NCI-H460 (cell line): Measurements from ENCODE around the gene RAB3C. TPM values are rescaled to one million over a fixed set of nuclear protein-coding genes. Genes with fewer than 3 reads are reported as not detected.
"Not testable (repeated sequence)": the region's sequence is repeated elsewhere in the genome, so short reads cannot be mapped to it uniquely, and the experiment has no call there.

ENCODE experiments used
- DNase-seq: peaks from one replicate; pipeline ENCODE4 v3.0.0-alpha.2; 2016; ENCODE audit warnings: low read depth; ENCODE audit errors: extremely low read depth
- total RNA-seq: library from RNA; depleted of rRNA; stranded (reverse); fragments of >200 nt; shearing (Covaris generic); gene quantifications from 2 replicates; pipeline ENCODE4 v1.2.3, GENCODE V29; 2014

RAB3C gene
- total RNA-seq, 1 experiment from 2014 or later, result 35.7 TPM

DNA sequence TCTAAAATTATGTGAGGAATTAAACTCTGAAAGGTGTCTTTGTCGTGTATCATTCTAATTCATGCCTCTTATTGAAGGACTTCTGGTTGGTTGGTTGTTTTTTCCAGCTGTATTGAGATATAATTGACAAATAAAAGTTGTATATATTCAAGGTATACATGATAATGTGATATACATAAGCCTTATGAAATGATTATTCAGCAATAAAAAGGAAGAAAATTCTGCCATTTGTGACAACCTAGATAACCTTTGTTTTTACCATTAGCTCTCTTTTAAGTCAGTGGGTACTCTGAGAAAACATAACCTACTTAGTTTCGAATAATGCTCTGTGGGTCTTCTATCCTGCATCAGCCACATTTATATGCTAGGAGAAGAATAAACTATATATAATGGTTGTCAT lies 89.6 kb downstream of the RAB3C start:
- no peak for DNase-seq

GRCh38 chr5:58674070-58674469 lies 91.2 kb downstream of the RAB3C start:
- no peak for DNase-seq

- no peak for DNase-seq
Measured at GRCh38 chr5:58674711-58675110, 91.8 kb downstream of the RAB3C start.

- no peak for DNase-seq
Measured at GRCh38 chr5:58675341-58675740, 92.5 kb downstream of the RAB3C start.

DNA sequence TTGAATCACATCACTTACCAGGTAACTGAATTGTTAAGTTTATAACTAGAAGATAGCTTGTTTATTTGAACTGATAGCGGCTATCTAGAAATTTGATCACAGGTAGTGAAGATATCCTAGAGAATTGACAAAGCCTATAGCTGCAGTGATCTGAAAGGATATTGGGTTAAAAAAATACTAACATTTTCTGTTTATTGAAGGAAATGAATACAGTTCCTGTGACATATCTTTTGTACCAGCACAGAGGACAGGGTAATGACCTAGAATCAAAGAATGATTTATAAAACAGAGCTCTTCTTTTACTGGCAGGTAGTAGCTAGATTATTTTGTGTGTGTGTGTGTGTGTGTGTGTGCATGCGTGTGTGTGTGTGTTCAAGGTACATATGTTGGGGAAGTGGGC lies 94.8 kb downstream of the RAB3C start:
- DNase-seq, result no peak

- DNase-seq, result no peak
Measured at GRCh38 chr5:58680503-58680902, 97.6 kb downstream of the RAB3C start.

- DNase-seq, result no peak
Measured at GRCh38 chr5:58681943-58682342, 99.1 kb downstream of the RAB3C start.

- DNase-seq, result no peak
Measured at GRCh38 chr5:58683567-58683966, 100.7 kb downstream of the RAB3C start.

GRCh38 chr5:58687079-58687478 lies 104.2 kb downstream of the RAB3C start:
- DNase-seq, result no peak

DNA sequence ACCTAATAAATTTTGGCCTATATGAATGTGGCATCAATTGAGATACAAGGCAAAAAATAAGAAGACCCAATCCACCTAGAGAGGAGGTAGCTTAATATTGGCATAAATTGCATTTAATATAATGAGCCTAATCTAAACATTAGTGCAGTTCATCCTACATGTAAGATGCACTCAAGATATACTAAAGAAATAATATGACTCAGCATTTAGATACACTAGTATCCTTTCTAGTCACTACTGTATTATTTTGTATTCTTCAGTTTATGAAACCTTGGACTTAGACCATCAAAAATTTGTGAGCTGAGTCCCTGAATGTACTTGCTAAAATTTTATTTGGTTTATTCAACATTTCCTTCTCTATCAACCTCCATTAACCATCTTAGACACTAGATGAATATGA lies 104.7 kb downstream of the RAB3C start:
- DNase-seq, result no peak

- DNase-seq, result not testable (repeated sequence)
Measured at GRCh38 chr5:58699088-58699761, 116.3 kb downstream of the RAB3C start.

DNA sequence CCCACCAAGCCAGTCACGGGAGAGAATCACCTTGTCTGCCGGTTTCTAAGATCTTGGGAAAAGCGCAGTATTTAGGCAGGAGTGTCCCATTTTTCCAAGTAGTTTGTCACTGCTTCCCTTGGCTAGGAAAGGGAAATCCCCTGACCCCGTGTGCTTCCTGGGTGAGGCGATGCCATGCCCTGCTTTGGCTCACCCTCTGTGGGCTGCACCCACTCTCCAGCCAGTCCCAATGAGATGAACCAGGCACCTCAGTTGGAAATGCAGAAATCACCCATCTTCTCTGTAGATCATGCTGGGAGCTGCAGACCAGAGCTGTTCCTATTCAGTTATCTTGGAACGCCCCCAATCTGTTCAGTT lies 116.9 kb downstream of the RAB3C start:
- no peak for DNase-seq

- no peak for DNase-seq
Measured at GRCh38 chr5:58703925-58704555, 121.2 kb downstream of the RAB3C start.

GRCh38 chr5:58706736-58707135 lies 123.9 kb downstream of the RAB3C start:
- DNase-seq, result no peak

DNA sequence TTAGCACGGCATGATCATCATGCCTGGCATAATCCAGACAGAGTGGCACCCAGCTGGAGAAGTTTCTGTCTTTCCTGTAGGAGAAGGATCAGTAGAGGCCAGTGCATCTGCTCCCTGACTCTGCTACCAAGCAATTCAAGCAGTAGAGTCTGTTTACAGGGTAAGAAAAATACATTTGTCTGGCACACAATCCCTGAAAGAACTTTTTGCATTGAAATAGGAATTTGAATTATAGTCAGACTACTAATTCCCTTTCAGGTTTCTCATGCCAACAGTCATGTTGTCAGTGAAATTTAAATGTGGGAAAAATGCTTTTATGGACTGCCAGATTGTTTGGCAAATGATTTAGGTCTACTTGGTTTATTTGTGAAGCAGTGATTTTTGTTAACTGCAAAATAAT lies 125.6 kb downstream of the RAB3C start:
- no peak for DNase-seq

GRCh38 chr5:58710425-58710824 lies 127.5 kb downstream of the RAB3C start:
- not testable (repeated sequence) for DNase-seq

GRCh38 chr5:58710871-58711270 lies 128.0 kb downstream of the RAB3C start:
- DNase-seq, result no peak

DNA sequence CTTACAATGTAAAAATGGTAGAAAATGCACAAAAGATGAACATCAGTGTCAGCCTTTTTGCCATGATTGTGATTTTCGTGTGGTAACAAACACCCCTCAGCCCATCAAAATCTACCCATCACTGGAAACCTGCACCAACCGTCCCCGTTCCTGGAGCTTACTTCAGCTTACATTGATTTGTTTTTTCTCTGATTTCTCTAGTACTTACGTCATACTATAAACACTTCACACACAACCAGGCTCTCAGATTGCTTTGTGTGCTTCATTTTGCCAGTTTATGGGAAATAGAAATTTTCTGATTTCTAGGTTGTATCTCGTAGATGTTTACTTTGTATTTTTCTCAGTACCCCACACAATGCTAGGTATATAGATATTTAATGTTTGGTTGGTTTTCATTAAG lies 129.1 kb downstream of the RAB3C start:
- no peak for DNase-seq

GRCh38 chr5:58714046-58714445 lies 131.2 kb downstream of the RAB3C start:
- no peak for DNase-seq

- no peak for DNase-seq
Measured at GRCh38 chr5:58715997-58716656, 133.3 kb downstream of the RAB3C start.

GRCh38 chr5:58716713-58717112 lies 133.8 kb downstream of the RAB3C start:
- no peak for DNase-seq

- no peak for DNase-seq
Measured at GRCh38 chr5:58717303-58718007, 134.6 kb downstream of the RAB3C start.
